ENCODE results near the gene CEP57. TPM values are rescaled to one million over a fixed set of nuclear protein-coding genes. Genes with fewer than 3 reads are reported as not detected.
"Not testable (repeated sequence)": the region's sequence is repeated elsewhere in the genome, so short reads cannot be mapped to it uniquely, and the experiment has no call there.

The CEP57 gene
- total RNA-seq, 1 donor from 2014 or later = 35.6 TPM

- not testable (repeated sequence) for DNase-seq (ENCODE audit: low spot score)
Measured at GRCh38 chr11:95854362-95854761, 64.1 kb downstream of the CEP57 start.

GRCh38 chr11:95860024-95860423, 69.7 kb downstream of the CEP57 start:
- not testable (repeated sequence) for DNase-seq (ENCODE audit: low spot score)

DNA sequence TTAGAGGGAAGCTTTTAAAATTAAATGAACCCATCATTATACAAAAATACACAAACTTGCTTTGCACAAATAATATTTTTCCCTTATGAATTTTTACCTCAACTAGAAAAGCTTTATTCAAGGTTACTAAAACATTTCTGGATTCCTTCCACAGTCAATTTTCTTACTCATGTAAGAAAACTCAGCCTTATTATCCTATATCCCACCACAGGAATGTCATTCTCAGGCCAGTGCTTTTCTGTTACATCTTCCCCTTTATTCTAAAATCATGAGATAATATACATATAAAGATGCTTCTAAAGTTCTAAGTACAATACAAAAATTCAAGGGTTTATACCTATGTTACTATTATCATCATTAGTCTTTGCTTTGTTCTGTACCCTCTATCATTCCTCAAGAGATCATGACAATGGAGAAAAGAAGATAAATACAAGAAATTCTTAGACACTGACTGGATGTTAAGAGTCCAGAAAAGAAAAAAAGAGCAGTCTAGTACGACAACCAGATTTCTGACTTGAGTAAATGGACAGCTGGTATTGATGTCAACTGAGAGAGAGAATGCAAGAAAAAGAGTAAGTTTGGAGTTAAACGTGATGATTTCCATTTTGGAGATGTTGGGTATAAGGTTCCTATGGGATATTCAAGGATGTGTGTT, 73.3 kb downstream of the CEP57 start:
- DNase-seq (ENCODE audit: low spot score) = no peak

DNA sequence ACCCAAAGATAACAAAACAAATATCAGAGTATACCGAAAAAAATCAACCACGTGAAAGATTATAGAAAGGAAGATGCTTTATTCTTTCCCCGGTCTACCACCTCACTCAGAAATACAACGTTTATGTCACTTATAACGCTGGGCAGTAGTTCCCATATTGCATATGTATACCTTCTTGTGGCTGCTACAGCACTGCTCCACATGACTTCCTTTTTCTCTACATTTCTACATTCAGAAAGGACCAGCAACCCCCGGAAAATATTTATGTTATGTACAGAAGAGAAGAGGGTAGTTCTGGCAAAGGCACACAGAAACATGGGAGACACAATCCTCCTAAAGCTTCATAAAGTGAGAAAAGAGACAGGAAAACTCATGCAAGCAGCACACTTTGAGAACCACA, 76.8 kb downstream of the CEP57 start:
- DNase-seq (ENCODE audit: low spot score) = no peak

- DNase-seq (ENCODE audit: low spot score) = not testable (repeated sequence)
Measured at GRCh38 chr11:95870877-95871276, 80.6 kb downstream of the CEP57 start.

DNA sequence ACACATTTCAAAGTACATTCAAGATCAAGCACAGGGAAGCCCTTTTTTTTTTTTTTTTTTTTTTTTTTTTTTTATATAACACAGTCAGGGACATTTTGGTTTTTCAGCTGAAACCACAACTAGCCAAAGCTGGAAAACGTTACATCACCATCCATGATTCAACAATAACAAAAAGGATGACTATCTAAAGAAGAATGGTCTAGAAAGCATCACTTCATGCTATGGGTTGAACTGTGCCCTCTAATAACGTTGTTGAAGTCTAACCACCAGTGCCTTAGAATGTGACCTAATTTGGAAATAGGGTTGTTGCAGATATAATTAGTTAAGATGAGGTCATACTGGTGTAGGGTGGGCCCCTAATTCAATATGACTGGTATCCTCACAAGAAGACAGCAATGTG, 87.0 kb downstream of the CEP57 start:
- no peak for DNase-seq (ENCODE audit: low spot score)

Other genes with a start within 250 kb of the CEP57 start
- 25.3 TPM for gene FAM76B, start 716 bp upstream of the CEP57 start, total RNA-seq
- 37.5 TPM for gene MTMR2, start 133.6 kb downstream of the CEP57 start, total RNA-seq

All from ureter (tissue), 1 donor.